ENCODE data around the gene SLC22A5. TPM values are rescaled to one million over a fixed set of nuclear protein-coding genes. Genes with fewer than 3 reads are reported as not detected.

Gene SLC22A5
- total and polyA plus RNA-seq, 9 of the 15 experiments (the other 6 are each of a cell fraction or from before 2014, with no cell fraction given): 3.0 to 16.6 (median 8.3) TPM

- TF ChIP-seq CHD7 (IDR thresholded peaks at IDR 0.05; ENCODE audit: low read depth, low read length) (no peak), CBX1 (IDR thresholded peaks at IDR 0.05; ENCODE audit: low read depth) (no peak), HES1 (IDR thresholded peaks at IDR 0.05; ENCODE audit: low read depth) (no peak), CHD2 (IDR thresholded peaks at IDR 0.05; ENCODE audit: low read depth, low read length) (no peak), BCLAF1 (IDR thresholded peaks at IDR 0.05; ENCODE audit: borderline replicate concordance in 1 of 2, control insufficient read depth in 1 of 2, low read depth in 2 of 2, low read length in 1 of 2) (no peak), ZNF124 (CRISPR knock-in tag; IDR thresholded peaks at IDR 0.05) (no peak), NBN (IDR thresholded peaks at IDR 0.05; ENCODE audit: low read depth) (no peak), CEBPB (tag; IDR thresholded peaks at IDR 0.05) (no peak), ARID2 (IDR thresholded peaks at IDR 0.05) (no peak)
Observed at GRCh38 chr5:132383984-132384383, 14.5 kb downstream of the SLC22A5 start (continued).
